Tibial nerve (tissue), 4 donors: ENCODE results near the gene RASA2.

ENCODE experiments used
- CTCF ChIP-seq, 5 experiments: fragments of 200-600 bp in 3 of 5; fragments of 450-650 bp in 2 of 5; sonication (generic) in 3 of 5; IDR thresholded peaks; one replicate each; pipeline ENCODE4 v1.5.1; 2016 to 2019; ENCODE audit warnings: antibody characterized with exemption in 5 of 5, mild to moderate bottlenecking in 3 of 5, moderate library complexity in 2 of 5
- EP300 ChIP-seq, 2 donors: sonication (generic); formaldehyde crosslinking; IDR thresholded peaks; one replicate each; pipeline ENCODE4 v1.6.1; 2017; ENCODE audit warnings: antibody characterized with exemption in 2 of 2, mild to moderate bottlenecking in 1 of 2
- POLR2A ChIP-seq, 2 donors: fragments of 450-650 bp; IDR thresholded peaks; one replicate each; pipeline ENCODE4 v1.6.1; 2017; ENCODE audit warnings: antibody characterized with exemption in 2 of 2, mild to moderate bottlenecking in 2 of 2, moderate library complexity in 2 of 2

- TF ChIP-seq CTCF (IDR thresholded peaks at IDR 0.05) (no peak), POLR2A (IDR thresholded peaks at IDR 0.05) (no peak), EP300 (IDR thresholded peaks at IDR 0.05) (no peak)
These were observed 115.9 kb downstream of the RASA2 start for GRCh38 chr3:141602706-141603105.
